HepG2 (cell line): ENCODE data around the gene PADI6. TPM values are rescaled to one million over a fixed set of nuclear protein-coding genes. Genes with fewer than 3 reads are reported as not detected.

Experiments
- ATAC-seq: fragments of 200-7000 bp; cut with Tn5 transposase; 3 replicates; pipeline ENCODE4 v1.9.1; 2020; ENCODE audit warnings: mild to moderate bottlenecking, moderate library complexity
- BruUV-seq: library from RNA; stranded (reverse); fragments of 400-500 nt; replicated peaks from 2 replicates; lab custom pipeline; 2021; lab: Mats Ljungman, UMichigan
- CTCF ChIA-PET: fragments of 300-600 bp; formaldehyde crosslinking; extraction: SDS; loops from one replicate; lab custom pipeline; 2021; ENCODE audit warnings: low total read pairs, inconsistent platforms, low intra/inter-chr PET ratio; lab: Yijun Ruan, JAX
- POLR2A ChIA-PET: fragments of 350-600 bp; sonication (Branson Sonifier 250); formaldehyde crosslinking; loops from one replicate; lab custom pipeline; 2020; ENCODE audit warnings: antibody characterized with exemption, inconsistent platforms; lab: Yijun Ruan, JAX
- DNase-seq: peaks from one replicate; pipeline ENCODE4 v3.0.0-alpha.2; 2015; ENCODE audit warnings: low spot score
- FAIRE-seq: peaks from 3 replicates; lab custom pipeline; 2011; peaks lifted over from hg19 to GRCh38; lab: Jason Lieb, UNC
- H2AFZ ChIP-seq: one replicate; pipeline ENCODE4 v1.6.1; 2011; ENCODE audit warnings: low read length, inconsistent platforms
- H3K27ac ChIP-seq: fragments of 300-600 bp; 3 replicates; pipeline ENCODE4 v1.8.0; 2011; ENCODE audit warnings: mixed run types, mild to moderate bottlenecking, mixed read lengths, low read length, inconsistent platforms; ENCODE audit not compliant: insufficient read depth; ENCODE audit errors: extremely low read length
- H3K27me3 ChIP-seq, 2 experiments: fragments of 200-600 bp in 1 of 2; 2 replicates in 1 of 2; 3 replicates in 1 of 2; pipeline versions ENCODE4 v1.6.0 to v1.8.0; 2011; ENCODE audit warnings: low read length in 2 of 2, mild to moderate bottlenecking in 2 of 2, moderate library complexity in 2 of 2, inconsistent platforms in 1 of 2; ENCODE audit not compliant: insufficient read depth in 2 of 2, control insufficient read depth in 1 of 2
- H3K36me3 ChIP-seq, 2 experiments: fragments of 200-600 bp in 1 of 2; replicated peaks in 1 of 2; 2 replicates in 1 of 2; 3 replicates in 1 of 2; pipeline versions ENCODE4 v1.5.1 to v1.8.0; 2011; ENCODE audit warnings: low read length in 2 of 2, inconsistent platforms in 1 of 2; ENCODE audit not compliant: insufficient read depth in 2 of 2, control insufficient read depth in 1 of 2
- H3K4me1 ChIP-seq: 2 replicates; pipeline ENCODE4 v1.5.1; 2012; ENCODE audit warnings: low read length, inconsistent platforms; ENCODE audit not compliant: insufficient read depth
- H3K4me2 ChIP-seq: 2 replicates; pipeline ENCODE4 v1.6.0; 2011; ENCODE audit warnings: low read depth, low read length, inconsistent platforms
- H3K4me3 ChIP-seq, 3 experiments: fragments of 200-600 bp in 1 of 3; sonication (generic), shearing (Covaris generic) in 1 of 3; replicated peaks in 1 of 3; 2 replicates each; pipeline ENCODE4 v1.5.1; 2011 to 2016; ENCODE audit warnings: low read length in 3 of 3, inconsistent platforms in 2 of 3, low read depth in 2 of 3, mild to moderate bottlenecking in 2 of 3, control low read depth in 1 of 3, mixed read lengths in 1 of 3; ENCODE audit not compliant: insufficient read depth in 1 of 3
- H3K79me2 ChIP-seq: one replicate; pipeline ENCODE4 v1.6.1; 2011; ENCODE audit warnings: low read length, inconsistent platforms; ENCODE audit not compliant: insufficient read depth
- H3K9ac ChIP-seq: 2 replicates; pipeline ENCODE4 v1.6.0; 2011; ENCODE audit warnings: mild to moderate bottlenecking, low read depth, low read length, inconsistent platforms; ENCODE audit not compliant: insufficient read depth
- H3K9me3 ChIP-seq: 2 replicates; pipeline ENCODE4 v1.5.1; 2012; ENCODE audit warnings: mild to moderate bottlenecking, low read length
- H4K20me1 ChIP-seq: 2 replicates; pipeline ENCODE4 v1.6.0; 2011; ENCODE audit warnings: inconsistent platforms, mild to moderate bottlenecking, low read length, moderate library complexity; ENCODE audit not compliant: insufficient read depth
- BATF2 ChIP-seq: sonication (generic); formaldehyde crosslinking; IDR thresholded peaks from 2 replicates; pipeline ENCODE4 v1.8.0; 2022; ENCODE audit warnings: mild to moderate bottlenecking, missing genetic modification reagents, moderate library complexity
- CBFB ChIP-seq: sonication (generic); formaldehyde crosslinking; IDR thresholded peaks from 2 replicates; pipeline ENCODE4 v1.4.0; 2020; ENCODE audit warnings: missing genetic modification reagents
- DNMT1 ChIP-seq: sonication (generic); formaldehyde crosslinking; IDR thresholded peaks from 2 replicates; pipeline ENCODE4 v1.5.1; 2020; ENCODE audit warnings: mild to moderate bottlenecking, missing genetic modification reagents
- FOXP4 ChIP-seq: sonication (generic); formaldehyde crosslinking; IDR thresholded peaks from 2 replicates; pipeline ENCODE4 v1.4.0; 2020; ENCODE audit warnings: missing genetic modification reagents
- GTF3A ChIP-seq: sonication (generic); formaldehyde crosslinking; conservative IDR thresholded peaks from 2 replicates; pipeline ENCODE4 v1.4.0; 2020; ENCODE audit warnings: mild to moderate bottlenecking, missing genetic modification reagents
- HMGA1 ChIP-seq: sonication (generic); formaldehyde crosslinking; conservative IDR thresholded peaks from 2 replicates; pipeline ENCODE4 v1.4.0; 2020; ENCODE audit warnings: missing genetic modification reagents
- JUNB ChIP-seq: sonication (generic); formaldehyde crosslinking; IDR thresholded peaks from 2 replicates; pipeline ENCODE4 v1.8.0; 2022; ENCODE audit warnings: missing genetic modification reagents, mild to moderate bottlenecking, borderline replicate concordance
- KLF12 ChIP-seq: sonication (generic); formaldehyde crosslinking; IDR thresholded peaks from 2 replicates; pipeline ENCODE4 v1.4.0; 2020; ENCODE audit warnings: missing genetic modification reagents, borderline replicate concordance
- KLF15 ChIP-seq: sonication (generic); formaldehyde crosslinking; IDR thresholded peaks from 2 replicates; pipeline ENCODE4 v1.8.1; 2023; ENCODE audit warnings: borderline replicate concordance, mild to moderate bottlenecking, inconsistent platforms, missing genetic modification reagents, mixed read lengths
- PPARG ChIP-seq: conservative IDR thresholded peaks from 2 replicates; pipeline ENCODE4 v1.6.1; 2016; ENCODE audit warnings: missing biosample characterization, missing genetic modification reagents
- SOX6 ChIP-seq, 2 experiments: fragments of 450-650 bp in 1 of 2; sonication (generic) in 1 of 2; formaldehyde crosslinking in 1 of 2; IDR thresholded peaks; 2 replicates each; pipeline versions ENCODE4 v1.4.0 to v1.6.1; 2017 to 2020; ENCODE audit warnings: antibody characterized with exemption in 1 of 2, mild to moderate bottlenecking in 1 of 2, missing genetic modification reagents in 1 of 2
- SPEN ChIP-seq: sonication (generic); formaldehyde crosslinking; IDR thresholded peaks from 2 replicates; pipeline ENCODE4 v1.5.1; 2020; ENCODE audit warnings: low read depth, mild to moderate bottlenecking, missing genetic modification reagents
- THAP11 ChIP-seq: IDR thresholded peaks from 2 replicates; pipeline ENCODE4 v1.6.1; 2016; ENCODE audit warnings: missing biosample characterization, missing genetic modification reagents
- ZNF329 ChIP-seq: sonication (generic); formaldehyde crosslinking; IDR thresholded peaks from 2 replicates; pipeline ENCODE4 v1.9.0; 2021; ENCODE audit warnings: low read depth, mild to moderate bottlenecking, missing genetic modification reagents
- ZNF569 ChIP-seq: sonication (generic); formaldehyde crosslinking; IDR thresholded peaks from 2 replicates; pipeline ENCODE4 v1.5.0; 2020; ENCODE audit warnings: mild to moderate bottlenecking, missing genetic modification reagents, moderate library complexity, borderline replicate concordance
- ZNF589 ChIP-seq: sonication (generic); formaldehyde crosslinking; conservative IDR thresholded peaks from 2 replicates; pipeline ENCODE4 v1.8.0; 2022; ENCODE audit warnings: mild to moderate bottlenecking, moderate library complexity, missing genetic modification reagents
- ZNF772 ChIP-seq: sonication (generic); formaldehyde crosslinking; IDR thresholded peaks from 2 replicates; pipeline ENCODE4 v1.5.0; 2020; ENCODE audit warnings: mild to moderate bottlenecking, missing genetic modification reagents
- ZNF839 ChIP-seq: sonication (generic); formaldehyde crosslinking; IDR thresholded peaks from 2 replicates; pipeline ENCODE4 v1.4.0; 2020; ENCODE audit warnings: missing genetic modification reagents, mild to moderate bottlenecking, borderline replicate concordance
- WGBS: methylation state at CpG from one replicate; pipeline ENCODE4 v1.1.6; 2017; ENCODE audit warnings: low lambda C conversion rate; 5-methylcytosine and 5-hydroxymethylcytosine counted together
- in situ Hi-C: cut with HindIII; loops from 2 replicates; pipeline ENCODE4 v1.10.0; 2017; ENCODE audit warnings: low pct_unique_long_range_greater_than_20kb; ENCODE audit not compliant: extremely low pct_ligation_motif_present
- intact Hi-C: fragments of 100-400 bp; cut with micrococcal nuclease; formaldehyde crosslinking; loops from one replicate; pipeline ENCODE4 v1.10.0; 2022; ENCODE audit not compliant: unreplicated experiment
- polyA plus RNA-seq, 8 experiments: library from polyadenylated mRNA; depleted of rRNA in 3 of 8; stranded (reverse) in 7 of 8; unstranded in 1 of 8; fragments of >200 nt; fragmentation: Illumina TruSeq in 4 of 8; extraction: Trizol in 4 of 8; gene quantifications; 2 replicates each; pipeline versions ENCODE4 v1.2.1 to v1.2.3, GENCODE V29; 2011 to 2016; ENCODE audit warnings: low read depth in 4 of 8, missing spikeins in 1 of 8, mixed read lengths in 1 of 8; ENCODE audit not compliant: insufficient read depth in 1 of 8
- total RNA-seq, 5 experiments: library from RNA; depleted of rRNA; stranded (reverse); fragments of >200 nt; fragmentation: Illumina TruSeq; extraction: Trizol; gene quantifications; 2 replicates each; pipeline ENCODE4 v1.2.3, GENCODE V29; 2016; ENCODE audit warnings: low read depth in 1 of 5

The PADI6 gene
- total and polyA plus RNA-seq, 2 of the 13 experiments (the other 11 are each of a cell fraction or from before 2014, with no cell fraction given) = not detected

- POLR2A ChIA-PET = no interaction called here
- Histone ChIP-seq H3K79me2 (no peaks in the 10 kb centered on the region), H3K27ac (no peak overlapping the region), H3K27me3 (peaks cover 1 to 10% of the 10 kb centered on the region in 2 experiments; a peak in 3 of 5 replicates), H3K4me1 (peaks cover 6% of the 10 kb centered on the region; the same call in 1 of the 2 replicates), H3K36me3 (no peaks in the 10 kb centered on the region), H3K9ac (no peak overlapping the region), H2AFZ (no peak overlapping the region), H3K9me3 (no peaks in the 10 kb centered on the region), H4K20me1 (no peaks in the 10 kb centered on the region), H3K4me3 (no peak overlapping the region), H3K4me2 (no peak overlapping the region)
- in situ Hi-C loops (no loop called here), intact Hi-C loops (no loop called here)
- ATAC-seq (no peak), DNase-seq (no peak), FAIRE-seq (no peak)
- no peak for TF ChIP-seq CBFB (CRISPR knock-in tag)
- TF ChIP-seq THAP11 (CRISPR knock-in tag) = no peak
- no peak for TF ChIP-seq BATF2 (CRISPR knock-in tag)
- no peak for TF ChIP-seq ZNF839
- no peak for TF ChIP-seq ZNF589 (CRISPR knock-in tag)
- TF ChIP-seq HMGA1 (CRISPR knock-in tag) = no peak
- TF ChIP-seq ZNF569 = no peak
- no peak for TF ChIP-seq FOXP4
- TF ChIP-seq SPEN (CRISPR knock-in tag) = no peak
- TF ChIP-seq ZNF772 (CRISPR knock-in tag) = no peak
- TF ChIP-seq ZNF329 = no peak
- TF ChIP-seq GTF3A (CRISPR knock-in tag) = no peak
- no peak for TF ChIP-seq PPARG (CRISPR knock-in tag)
- TF ChIP-seq SOX6 (IDR thresholded peaks at IDR 0.05) = no peak
- TF ChIP-seq SOX6 (CRISPR knock-in tag; IDR thresholded peaks at IDR 0.05) = no peak
- no peak for TF ChIP-seq DNMT1 (CRISPR knock-in tag)
- TF ChIP-seq JUNB (CRISPR knock-in tag) = no peak
- no peak for TF ChIP-seq KLF12 (CRISPR knock-in tag)
- TF ChIP-seq KLF15 (CRISPR knock-in tag) = no peak
- 3% methylated on average over 4 of the region's 4 CpGs for WGBS
- no TSS peak for BruUV-seq
- CTCF ChIA-PET = no interaction called here
Measured at GRCh38 chr1:17329610-17330009, 42.4 kb upstream of the PADI6 start.
